C1 segment of cervical spinal cord (tissue), 14 donors: Measurements from ENCODE around the gene ASCC1.

ENCODE experiments used
- DNase-seq, 14 donors: peaks; one replicate each; lab custom pipeline; 2025; lab: John Stamatoyannopoulos, UW

ASCC1 gene

DNA sequence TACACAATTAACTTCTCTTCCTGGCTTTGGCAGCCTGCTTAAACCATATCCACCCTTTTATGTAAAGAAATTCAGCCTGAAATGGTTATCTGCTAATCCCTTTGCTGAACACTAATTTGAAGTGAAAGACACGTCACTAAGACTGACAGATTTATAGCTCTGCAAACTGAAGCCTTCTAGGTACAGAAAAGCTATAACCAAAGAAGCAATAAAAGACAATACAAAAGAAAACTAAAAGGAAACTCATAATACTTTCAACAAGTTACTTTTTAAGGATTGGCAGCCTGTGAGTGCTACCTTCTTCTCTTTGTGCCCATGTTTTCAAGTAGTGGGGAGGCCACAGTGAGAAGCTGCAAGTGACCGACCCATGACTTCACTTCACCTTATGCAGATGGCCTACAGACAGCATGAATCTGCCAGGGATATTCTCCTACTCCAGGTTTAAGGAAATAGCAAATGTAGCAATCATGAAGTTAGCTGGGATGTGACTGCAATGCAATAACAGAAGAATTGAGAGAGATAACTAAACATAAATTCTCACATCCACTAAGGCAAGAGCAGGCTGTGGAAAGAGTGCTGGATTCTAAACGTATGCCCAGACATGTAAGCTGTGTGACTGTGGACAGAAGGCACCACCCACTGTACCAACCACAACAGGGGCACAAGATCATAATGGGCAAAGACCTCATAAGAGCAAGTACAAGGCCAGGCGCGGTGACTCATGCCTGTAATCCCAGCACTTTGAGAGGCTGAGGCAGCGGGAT lies 117.1 kb downstream of the ASCC1 start:
- no peak for DNase-seq

DNA sequence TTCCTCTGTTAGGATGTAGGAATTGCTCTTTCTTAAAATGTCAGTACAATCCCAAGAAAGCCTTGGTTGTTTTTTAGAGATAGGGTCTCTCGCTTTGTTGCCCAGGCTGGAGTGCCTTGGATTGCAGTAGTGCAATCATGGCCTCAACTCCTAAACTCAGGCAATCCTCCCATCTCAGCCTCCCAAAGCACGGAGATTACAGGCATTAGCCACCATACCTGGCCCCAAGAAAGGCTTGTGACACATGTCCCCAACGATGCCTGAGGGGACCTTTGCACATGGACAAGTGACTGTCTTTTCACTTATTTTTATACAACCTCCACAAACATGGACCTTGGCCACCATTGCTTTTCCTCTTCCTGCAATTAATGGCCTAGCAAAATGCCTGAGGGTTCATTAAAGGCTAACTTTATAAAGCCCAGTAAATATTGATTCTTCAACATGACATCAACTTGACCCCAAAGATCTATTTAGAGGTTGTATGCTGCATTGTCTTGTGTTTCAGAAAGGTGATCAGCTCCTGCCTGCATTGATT lies 117.7 kb downstream of the ASCC1 start:
- no peak for DNase-seq

DNA sequence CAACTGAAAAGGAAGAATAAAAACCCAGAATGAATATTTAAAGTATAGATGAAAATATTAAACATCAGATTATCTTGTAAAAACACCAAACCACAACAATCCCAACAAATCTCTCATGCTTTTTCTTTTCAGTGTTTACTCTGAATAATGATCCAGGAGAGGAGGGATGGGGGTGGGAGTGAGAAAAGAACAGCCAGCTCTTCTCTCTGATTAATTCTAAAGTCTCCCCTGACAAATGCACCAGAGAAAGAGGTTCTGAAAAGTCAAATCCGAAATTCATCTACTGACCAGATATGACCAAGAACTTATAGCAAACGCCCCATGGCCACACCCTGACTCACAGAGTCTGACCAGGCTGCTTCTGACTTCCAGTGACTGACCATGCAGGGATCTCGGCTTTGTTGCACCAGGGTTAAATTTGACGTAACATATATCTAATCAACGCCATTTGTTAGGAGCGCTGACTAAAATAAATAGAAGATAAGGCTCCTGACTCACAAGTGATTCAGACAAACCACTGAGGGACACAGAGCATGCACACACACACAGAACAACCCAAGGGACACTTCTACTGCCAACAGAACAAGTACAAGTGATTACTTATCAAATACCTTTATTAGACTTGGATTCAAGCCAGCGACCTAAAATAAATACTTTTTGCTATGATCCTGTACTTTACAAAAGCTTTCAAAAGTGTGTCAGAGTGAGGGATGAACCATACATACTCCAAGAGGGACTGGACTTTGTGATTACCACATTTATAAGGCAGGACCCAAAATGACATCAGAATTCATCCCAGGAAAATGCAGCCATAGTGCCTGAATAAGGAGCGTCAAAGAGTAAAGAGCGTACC lies 118.4 kb downstream of the ASCC1 start:
- DNase-seq = no peak

DNA sequence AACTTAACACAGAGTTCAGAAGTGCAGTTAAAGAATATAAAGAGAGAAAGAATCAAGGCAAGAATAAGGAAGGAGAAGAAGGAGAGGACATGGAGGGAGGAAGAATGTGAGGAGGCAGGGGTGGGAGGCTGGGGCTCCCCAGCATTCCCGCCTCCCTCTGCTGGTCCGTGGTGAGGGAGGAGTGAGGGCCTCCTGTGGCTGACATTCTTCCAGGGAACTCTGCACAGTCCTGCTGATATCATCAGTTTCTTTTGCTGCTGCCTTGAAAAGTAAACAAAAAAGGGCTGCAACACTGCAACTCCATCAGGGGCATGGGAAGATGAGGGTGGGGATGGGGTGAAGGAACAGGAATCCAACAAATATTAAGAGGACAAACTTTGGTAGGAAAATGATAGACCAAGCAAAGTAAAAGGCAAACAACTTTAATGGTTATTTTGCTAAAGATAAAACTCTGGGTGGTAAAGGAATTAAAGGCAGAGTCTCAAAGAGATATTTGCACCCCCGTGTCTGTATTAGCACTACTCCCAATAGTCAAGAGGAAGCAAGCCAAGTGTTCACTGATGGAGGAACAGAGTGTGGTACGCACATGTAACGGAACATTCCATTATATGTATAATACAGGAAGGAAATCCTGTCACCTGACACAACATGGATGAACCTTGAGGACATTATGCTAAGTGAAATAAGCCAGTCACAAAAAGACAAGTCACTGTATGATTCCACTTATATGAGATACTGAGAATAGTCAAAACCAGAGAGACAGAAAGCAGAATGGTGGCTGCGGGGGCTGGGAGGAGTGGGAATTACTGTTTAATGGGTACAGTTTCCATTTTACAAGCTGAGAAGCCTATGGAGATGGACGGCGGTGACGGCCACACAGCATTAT lies 119.7 kb downstream of the ASCC1 start:
- no peak for DNase-seq

DNA sequence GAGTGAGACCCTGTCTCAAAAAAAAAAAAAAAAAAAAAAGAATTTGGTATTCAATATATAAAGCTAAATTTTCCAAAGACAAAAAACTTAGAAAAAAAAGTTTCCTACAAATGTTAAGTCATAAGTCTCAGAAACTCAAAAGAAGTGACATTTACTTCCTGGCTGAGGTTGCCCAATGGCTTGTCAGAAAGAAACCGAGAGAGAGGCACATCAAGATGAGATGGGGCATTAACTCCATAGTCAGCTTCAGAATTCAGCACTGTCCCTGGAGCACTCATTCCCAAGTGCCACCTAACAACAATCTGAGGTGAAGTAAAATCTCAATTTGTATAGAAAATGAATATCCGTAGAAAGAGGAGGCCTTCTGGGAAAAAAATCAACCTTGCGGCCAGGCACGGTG lies 120.9 kb downstream of the ASCC1 start:
- DNase-seq = no peak

DNA sequence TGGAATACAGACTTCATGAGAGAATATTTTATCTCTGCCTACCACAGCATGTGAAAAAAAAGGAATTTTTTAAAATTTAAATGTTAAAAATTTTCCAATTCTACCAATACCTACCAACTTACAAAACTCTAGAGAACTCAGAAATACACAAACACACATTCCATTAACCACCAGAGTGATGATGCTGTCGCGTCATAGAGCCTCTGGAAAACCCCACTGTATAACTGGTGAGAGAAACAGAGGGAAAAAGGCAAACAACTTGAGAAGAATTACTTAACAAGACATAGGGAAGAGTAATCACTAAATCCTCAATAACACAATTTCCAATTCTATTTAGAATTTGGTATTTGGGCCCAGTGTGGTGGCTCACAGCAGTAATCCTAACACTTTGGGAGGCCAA lies 121.5 kb downstream of the ASCC1 start:
- DNase-seq = no peak

DNA sequence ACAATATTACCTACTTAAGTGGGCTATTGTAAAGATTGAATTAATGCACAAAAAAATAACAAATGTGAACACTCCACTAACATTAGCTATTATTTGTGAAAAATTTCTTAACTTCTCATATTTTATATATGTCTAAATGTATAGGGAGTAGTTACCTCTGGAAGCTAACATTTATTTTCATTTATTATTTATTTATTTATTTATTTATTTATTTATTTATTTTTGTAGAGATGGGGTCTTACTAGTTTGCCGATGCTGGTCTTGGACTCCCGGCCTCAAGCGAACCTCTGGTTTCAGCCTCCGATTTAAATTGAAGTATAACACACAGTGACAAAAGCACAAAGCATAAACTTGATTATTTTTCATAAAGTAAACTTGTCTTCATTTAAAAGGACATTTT lies 122.6 kb downstream of the ASCC1 start:
- no peak for DNase-seq

DNA sequence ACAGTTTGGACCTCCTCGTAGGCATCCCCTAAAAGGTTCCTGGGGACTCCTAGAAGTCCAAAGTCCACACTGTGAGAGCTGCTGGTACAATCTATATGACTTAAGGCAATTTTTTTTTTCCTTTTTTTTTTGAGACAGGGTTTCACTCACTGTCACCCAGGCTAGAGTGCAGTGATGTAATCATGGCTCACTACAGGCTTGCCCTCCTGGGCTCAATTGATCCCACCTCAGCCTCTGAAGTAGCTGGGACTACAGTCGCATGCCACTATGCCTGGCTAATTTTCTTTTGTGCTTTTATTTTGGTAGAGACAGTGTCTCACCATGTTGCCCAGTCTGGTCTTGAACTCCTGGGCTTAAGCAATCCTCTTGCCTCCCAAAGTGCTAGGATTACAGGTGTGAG lies 123.1 kb downstream of the ASCC1 start:
- DNase-seq = no peak

DNA sequence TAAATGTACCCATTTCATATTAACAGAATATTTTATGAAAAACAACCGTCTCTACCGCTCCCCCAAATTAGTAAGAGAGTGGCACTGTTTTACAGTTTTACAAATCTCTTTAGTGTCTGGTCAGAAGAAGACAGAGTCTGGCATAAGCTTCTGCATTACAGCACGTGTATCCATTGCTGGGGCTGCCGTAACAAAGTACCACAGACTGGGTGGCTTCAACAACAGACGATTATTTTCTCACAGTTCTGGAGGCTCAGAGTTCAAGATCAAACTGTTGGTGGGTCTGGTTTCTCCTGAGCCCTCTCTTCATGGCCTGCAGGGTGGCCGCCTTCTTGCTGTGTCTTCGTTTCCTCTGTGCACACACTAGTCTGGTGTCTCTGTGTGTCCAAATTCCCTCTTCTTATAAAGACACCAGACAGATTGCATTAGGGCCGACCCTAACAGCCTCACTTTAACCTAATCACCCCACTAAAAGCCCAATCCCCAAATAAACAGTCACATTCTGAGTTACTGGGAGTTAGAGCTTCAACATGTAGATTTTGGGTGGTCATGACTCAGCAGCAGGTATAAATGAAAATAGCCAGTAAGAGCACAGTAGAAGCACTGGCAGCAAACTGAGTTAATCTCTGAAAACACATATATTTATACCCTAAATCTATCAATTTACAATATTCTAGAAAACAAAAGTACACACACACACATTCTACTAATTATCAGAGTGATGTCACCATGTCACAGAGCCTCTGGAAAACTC lies 123.7 kb downstream of the ASCC1 start:
- no peak for DNase-seq

DNA sequence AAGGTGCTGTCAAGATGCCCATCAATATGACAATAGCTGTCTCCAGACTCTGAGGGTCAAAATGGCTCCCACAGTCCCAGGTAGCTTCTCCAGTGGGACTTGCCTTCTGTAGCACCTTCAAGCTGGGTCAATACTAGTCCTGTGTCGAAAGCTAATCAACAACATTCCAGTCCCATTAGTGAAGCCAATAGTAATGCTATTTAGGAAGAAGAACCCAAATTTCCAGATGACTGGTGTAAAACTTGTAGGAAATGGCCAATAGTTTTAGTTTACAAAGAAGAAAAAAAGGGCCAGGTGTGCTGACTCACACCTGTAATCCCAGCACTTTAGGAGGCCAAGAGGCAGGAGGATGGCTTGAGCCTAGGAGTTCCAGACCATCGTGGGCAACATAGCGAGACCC lies 125.8 kb downstream of the ASCC1 start:
- DNase-seq = no peak

DNA sequence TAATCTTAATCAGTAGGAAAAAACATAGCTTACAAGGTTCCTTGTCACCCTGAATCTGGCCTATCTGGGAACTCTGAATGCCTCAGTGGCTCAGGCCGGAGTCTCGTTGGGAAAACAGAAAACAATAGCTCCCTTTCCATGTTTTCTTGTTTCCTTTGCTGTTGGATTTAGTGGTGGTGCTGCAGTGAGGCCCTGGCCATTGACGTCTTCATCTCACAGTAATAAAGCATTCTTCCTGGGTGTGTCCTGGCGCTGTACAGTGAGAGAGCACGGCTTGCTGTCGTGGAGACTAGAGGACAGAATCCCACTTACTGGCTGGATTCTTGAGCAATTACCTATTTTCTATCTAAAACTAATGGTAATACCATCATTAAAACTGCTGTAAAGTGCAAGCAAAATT lies 126.5 kb downstream of the ASCC1 start:
- no peak for DNase-seq

DNA sequence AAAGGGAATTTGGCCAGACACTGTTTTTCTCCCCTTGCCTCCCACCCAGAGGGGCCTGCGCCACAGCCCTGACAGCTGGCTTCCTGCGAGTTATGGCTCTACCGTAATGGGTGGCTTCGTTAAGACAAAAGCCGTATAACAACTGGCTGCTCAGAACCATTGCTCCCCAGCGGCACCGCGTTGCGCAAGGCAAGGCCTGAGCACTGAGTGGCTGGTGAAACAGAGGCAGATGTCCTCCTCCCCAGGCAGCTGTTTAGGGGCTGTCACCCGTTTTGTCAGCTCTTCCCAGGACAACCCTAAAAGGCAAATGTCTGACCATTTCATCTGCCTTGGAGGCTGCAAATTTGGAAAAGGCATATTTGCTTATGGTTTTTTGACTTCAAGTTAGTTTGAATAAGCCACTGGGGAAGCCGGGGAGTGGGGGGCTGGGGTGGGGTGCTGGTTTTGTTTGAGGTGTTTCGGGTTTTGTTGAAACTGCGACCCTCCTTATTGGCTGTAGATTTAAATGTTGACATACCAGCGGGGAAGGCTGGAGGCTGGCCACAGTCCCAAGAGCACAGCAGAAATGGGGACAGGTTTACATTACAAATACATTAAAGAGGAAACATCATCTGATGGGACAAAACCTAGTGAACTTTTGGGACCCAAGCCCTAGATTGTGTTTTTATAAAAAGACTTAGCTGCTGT lies 127.0 kb downstream of the ASCC1 start:
- DNase-seq = peak in 8 of 14 donors; percentile 30 to 76 (median 48)

DNA sequence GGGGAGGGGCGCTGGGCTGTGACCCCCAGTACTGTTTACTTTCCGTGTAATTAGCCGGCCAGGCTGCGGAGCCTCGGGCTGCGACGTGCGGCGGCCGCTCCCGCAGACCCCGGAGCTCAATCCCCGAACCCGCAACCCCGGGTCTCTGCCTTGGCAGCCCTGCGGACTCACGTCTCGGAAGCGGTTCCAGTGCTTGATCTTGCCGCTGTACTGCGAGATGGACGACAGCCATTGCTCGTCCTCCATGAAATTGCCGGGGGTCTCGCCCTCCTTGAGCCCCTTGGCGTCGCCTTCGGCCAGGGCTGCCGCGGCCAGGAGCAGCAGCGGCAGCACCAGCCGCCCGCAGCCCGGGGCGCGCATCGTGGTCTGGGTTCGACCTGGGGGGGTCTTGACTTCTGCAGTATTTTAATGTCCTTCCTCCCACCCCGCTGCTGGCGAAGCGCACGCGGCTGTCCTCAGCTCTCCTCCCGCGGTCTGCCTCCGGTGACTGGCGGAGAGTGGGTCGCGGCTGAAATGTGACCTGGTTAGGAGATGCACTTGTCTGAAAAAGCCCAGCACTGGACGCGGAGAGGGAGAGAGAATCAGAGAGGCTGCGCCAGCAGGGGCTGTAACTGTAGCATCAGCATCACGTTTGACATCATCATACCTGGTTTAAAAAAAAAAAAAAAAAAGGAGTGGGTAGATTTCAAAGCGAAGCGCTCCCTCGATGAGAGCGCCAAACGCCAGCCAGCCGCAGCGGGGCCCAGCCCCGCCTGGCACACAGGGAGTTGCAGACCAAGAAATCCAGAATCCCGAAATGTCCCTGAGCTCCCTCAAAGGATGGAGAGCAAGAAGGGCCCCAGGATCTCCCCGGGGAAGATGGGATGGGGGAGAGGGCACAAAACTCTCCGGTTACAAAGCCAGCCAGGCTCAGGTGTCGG lies 127.8 kb downstream of the ASCC1 start, which contains the start of gene SPOCK2:
Gene SPOCK2 (minus strand): TSS at position 583 of the 920 bp plus-strand sequence. CDS start 223 bp downstream, at position 360.
- peak in 5 of 14 donors; percentile 43 to 91 (median 57) for DNase-seq

DNA sequence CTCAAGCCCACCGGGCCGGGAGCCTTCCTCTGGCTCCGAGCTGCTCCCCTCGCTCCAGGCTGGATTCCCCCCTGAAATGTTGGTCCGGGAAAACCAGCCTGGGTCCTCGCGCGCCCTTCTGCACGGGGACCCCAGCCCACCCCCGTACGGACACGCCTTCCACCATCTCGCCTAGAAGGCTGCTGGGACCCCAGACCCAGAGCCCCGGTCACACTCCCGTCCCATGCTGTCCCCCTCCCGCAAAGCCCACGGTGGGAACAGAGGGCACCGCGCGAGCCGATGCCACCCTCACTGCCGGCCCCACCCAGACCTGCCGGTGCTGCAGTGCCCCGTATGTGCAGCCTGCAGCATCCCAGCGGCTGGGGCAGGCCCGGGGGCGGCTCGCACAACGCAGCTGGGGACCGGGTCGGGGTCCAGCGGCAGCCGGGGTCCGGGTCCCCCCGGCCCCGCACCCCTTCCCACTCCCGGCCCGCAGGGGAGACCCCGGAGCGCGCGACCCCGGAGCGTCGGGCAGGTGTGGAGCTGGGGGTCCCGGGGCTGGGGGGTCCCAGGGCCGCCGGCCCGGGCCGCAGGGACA lies 128.6 kb downstream of the ASCC1 start:
- DNase-seq = peak in 3 of 14 donors; percentile 28 to 38 (median 35)

DNA sequence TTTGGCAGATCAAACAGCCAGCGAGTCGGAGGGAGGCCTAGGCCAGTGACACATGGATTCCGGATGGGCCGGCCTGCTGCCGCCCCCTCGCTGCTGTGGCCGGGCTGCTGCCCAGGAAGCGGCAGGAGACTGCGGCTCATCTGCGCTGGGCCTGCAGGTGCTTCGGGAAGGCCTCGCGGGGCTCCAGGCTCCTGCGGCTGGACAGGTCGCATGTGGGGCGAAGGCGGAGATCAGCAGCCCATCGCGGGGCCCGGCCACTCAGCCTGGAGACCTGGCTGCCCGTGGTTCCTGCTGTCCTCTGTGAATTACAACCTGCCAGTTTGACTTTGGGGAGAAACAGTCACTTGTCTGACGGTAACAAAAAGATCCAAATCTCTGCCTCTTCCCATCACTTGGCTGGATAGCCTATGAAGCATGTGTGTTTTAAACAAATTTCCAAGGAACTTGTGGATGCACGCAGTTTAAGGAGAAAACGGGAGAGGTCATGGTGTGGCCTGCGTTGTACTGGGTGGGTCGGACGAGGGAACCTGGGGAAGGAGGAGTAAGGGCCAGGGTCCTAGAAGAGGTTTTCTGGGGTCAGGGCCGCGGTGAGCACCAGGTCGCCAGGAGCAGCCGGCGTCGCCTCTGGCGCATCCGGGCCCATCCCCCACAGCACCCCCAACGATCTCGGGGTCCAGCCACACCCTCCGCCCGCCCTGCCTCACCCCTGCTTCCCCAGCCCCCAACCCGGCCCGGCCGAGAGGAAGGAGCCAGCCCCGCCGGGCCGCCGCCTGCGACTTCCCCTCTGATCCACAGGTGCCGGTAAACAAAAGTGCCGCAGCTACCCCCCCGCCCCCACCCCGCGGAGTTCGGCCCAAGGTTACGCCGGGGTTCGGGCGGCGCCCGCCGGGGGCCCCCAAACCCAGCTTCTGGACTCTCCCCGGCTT lies 129.3 kb downstream of the ASCC1 start:
- peak in 3 of 14 donors; percentile 42 to 64 (median 59) for DNase-seq

DNA sequence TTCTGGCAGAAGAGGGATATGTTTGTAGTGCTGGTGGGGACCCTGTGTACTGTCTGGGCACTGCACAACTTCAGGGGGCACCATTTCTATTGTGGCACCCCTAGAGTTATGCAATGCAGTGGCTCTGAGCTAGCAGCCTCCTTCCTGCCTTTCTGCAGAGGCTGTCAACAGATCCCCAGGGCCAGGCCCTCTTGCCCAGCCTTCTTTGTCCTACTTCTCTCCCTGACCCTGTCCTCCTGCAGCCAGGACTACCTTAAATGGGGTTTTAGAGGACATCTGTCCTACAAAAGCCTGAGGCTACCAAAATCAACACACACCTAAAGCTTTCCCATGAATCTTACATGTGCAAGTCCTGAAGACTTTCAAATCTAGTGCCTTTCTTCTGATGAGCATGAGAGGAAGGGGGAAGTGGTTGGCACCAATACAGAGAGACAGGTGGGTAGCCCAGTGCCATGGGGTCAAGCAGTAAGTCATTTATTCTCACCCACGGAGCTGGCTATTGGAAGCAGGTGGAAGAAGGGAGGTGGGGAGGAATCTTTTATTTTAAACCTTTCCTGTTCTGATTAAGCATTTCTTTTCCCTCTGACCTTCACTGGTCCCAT lies 130.1 kb downstream of the ASCC1 start:
- no peak for DNase-seq

DNA sequence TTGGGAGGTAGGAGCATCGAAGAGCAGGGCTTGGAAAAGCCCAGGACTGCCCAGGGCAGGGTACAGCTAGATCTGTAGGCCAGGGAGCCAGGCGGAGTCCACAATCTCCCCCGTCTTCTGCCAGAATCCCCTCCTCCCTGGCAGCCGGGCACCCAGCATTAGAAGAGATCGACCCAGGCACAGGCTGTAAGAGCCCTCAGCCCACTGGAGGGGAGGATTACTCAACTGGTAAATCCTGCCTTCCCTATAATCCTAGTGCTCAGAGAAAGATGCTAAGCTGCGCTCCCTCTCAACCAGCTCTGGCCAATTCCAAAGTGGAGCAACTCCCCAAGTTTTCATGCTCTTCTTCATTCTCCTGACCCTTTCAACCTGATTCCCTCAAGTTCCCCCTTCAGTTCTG lies 130.9 kb downstream of the ASCC1 start:
- no peak for DNase-seq
